Progenitor cell of endocrine pancreas (in vitro differentiated cells): Measurements from ENCODE around the gene KLHL8. TPM values are rescaled to one million over a fixed set of nuclear protein-coding genes. Genes with fewer than 3 reads are reported as not detected.

Experiments
- DNase-seq: peaks from one replicate; pipeline ENCODE4 v3.0.0; 2021; ENCODE audit warnings: low spot score; ENCODE audit not compliant: unreplicated experiment
- H3K27ac Mint-ChIP-seq: 2 replicates; pipeline ENCODE4 v1.8.0; 2021; ENCODE audit warnings: mild to moderate bottlenecking, moderate library complexity, mixed read lengths
- H3K27me3 Mint-ChIP-seq: 2 replicates; pipeline ENCODE4 v1.8.0; 2021; ENCODE audit warnings: mixed read lengths
- H3K36me3 Mint-ChIP-seq: 2 replicates; pipeline ENCODE4 v1.8.0; 2022; ENCODE audit warnings: mixed read lengths; ENCODE audit not compliant: insufficient read depth
- H3K4me1 Mint-ChIP-seq: 2 replicates; pipeline ENCODE4 v1.8.0; 2021; ENCODE audit warnings: low read depth, mixed read lengths
- H3K4me3 Mint-ChIP-seq: 2 replicates; pipeline ENCODE4 v1.8.0; 2021; ENCODE audit warnings: low read depth, mild to moderate bottlenecking, moderate library complexity, mixed read lengths
- H3K9me3 Mint-ChIP-seq: 2 replicates; pipeline ENCODE4 v1.8.0; 2021; ENCODE audit warnings: low read depth, mixed read lengths
- total RNA-seq: library from RNA; stranded (reverse); gene quantifications from 2 replicates; pipeline ENCODE4 v1.2.1, GENCODE V29; 2021
- TF ChIP-seq, protein P1 (sequence below): fragments of 200-600 bp; sonication (generic); IDR thresholded peaks from one replicate; pipeline ENCODE4 v1.5.0; 2021; ENCODE audit warnings: antibody characterized with exemption, mild to moderate bottlenecking; ENCODE audit not compliant: unreplicated experiment

Gene KLHL8
- total RNA-seq, 1 donor from 2014 or later: 13.6 TPM

- peaks cover 8% of the 10 kb centered on the region for H3K4me1 Mint-ChIP-seq
- no peaks in the 10 kb centered on the region for H3K27me3 Mint-ChIP-seq
- TF ChIP-seq, protein P1, sequence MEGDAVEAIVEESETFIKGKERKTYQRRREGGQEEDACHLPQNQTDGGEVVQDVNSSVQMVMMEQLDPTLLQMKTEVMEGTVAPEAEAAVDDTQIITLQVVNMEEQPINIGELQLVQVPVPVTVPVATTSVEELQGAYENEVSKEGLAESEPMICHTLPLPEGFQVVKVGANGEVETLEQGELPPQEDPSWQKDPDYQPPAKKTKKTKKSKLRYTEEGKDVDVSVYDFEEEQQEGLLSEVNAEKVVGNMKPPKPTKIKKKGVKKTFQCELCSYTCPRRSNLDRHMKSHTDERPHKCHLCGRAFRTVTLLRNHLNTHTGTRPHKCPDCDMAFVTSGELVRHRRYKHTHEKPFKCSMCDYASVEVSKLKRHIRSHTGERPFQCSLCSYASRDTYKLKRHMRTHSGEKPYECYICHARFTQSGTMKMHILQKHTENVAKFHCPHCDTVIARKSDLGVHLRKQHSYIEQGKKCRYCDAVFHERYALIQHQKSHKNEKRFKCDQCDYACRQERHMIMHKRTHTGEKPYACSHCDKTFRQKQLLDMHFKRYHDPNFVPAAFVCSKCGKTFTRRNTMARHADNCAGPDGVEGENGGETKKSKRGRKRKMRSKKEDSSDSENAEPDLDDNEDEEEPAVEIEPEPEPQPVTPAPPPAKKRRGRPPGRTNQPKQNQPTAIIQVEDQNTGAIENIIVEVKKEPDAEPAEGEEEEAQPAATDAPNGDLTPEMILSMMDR: no peak
- no peak for DNase-seq
- H3K9me3 Mint-ChIP-seq: no peaks in the 10 kb centered on the region
- no peak overlapping the region for H3K4me3 Mint-ChIP-seq
- H3K27ac Mint-ChIP-seq: no peak overlapping the region
- peaks cover 62% of the 10 kb centered on the region for H3K36me3 Mint-ChIP-seq
Measured at GRCh38 chr4:87132035-87132434, 88.4 kb downstream of the KLHL8 start.

DNA sequence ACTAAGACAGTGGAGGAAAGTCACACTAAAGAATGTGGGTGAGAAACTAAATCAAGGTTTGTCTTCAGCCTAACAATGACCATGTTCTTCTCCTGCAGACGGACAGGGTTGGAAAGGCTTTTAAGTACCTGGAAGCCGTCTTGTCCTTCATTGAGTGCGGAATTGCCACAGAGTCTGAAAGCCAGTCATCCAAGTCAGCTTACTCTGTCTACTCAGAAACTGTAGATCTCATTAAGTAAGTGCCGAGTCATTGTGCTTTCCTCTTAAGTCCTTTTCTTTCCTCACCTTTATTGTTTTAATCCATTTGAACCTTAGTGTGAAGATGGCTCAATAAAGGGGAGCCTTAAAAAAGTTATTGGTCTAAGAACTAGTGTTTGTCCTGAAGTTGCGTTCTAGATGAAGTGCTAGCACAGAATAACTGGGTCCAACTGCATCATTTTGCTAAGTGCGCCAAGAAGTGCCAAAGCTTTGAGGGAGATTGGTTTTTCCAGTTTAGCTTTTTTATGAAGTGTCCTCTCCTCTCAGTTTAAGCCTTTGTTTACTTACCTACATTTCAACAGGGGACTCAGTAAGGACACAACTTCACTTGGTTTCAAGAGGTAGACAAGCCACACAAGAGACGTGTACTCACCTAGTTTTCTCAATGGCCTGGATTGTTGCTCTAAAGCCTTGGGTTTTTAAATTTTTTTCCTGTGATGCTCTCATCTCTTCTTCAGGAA is 89.3 kb downstream of the KLHL8 start:
- H3K27ac Mint-ChIP-seq: no peak overlapping the region
- no peak overlapping the region for H3K4me3 Mint-ChIP-seq
- no peaks in the 10 kb centered on the region for H3K27me3 Mint-ChIP-seq
- TF ChIP-seq, protein P1: no peak
- H3K36me3 Mint-ChIP-seq: peaks cover 66% of the 10 kb centered on the region
- no peaks in the 10 kb centered on the region for H3K9me3 Mint-ChIP-seq
- peaks cover 10% of the 10 kb centered on the region for H3K4me1 Mint-ChIP-seq
- no peak for DNase-seq

DNA sequence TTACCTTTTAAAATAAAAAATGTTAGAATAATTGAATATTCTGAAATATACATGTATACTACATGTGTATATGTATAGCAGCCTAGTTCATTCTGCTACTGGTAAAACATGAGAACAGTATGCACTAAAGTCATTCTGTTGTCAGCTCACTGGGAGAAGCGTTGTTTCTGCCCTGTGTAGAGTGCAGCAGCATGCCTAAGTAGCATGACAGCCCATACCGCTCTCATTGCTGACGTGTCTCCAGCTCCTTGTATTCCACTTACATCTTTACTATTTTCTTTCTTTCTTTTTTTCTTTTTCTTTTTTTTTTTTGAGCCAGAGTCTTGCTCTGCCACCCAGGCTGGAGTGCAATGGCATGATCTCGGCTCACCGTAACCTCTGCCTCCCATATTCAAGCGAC is 90.7 kb downstream of the KLHL8 start:
- Mint-ChIP-seq H3K9me3 (no peaks in the 10 kb centered on the region), H3K36me3 (peaks cover 73% of the 10 kb centered on the region), H3K27me3 (no peaks in the 10 kb centered on the region), H3K4me3 (no peak overlapping the region), H3K27ac (no peak overlapping the region), H3K4me1 (peaks cover 11% of the 10 kb centered on the region)
- TF ChIP-seq, protein P1: no peak
- DNase-seq: no peak

DNA sequence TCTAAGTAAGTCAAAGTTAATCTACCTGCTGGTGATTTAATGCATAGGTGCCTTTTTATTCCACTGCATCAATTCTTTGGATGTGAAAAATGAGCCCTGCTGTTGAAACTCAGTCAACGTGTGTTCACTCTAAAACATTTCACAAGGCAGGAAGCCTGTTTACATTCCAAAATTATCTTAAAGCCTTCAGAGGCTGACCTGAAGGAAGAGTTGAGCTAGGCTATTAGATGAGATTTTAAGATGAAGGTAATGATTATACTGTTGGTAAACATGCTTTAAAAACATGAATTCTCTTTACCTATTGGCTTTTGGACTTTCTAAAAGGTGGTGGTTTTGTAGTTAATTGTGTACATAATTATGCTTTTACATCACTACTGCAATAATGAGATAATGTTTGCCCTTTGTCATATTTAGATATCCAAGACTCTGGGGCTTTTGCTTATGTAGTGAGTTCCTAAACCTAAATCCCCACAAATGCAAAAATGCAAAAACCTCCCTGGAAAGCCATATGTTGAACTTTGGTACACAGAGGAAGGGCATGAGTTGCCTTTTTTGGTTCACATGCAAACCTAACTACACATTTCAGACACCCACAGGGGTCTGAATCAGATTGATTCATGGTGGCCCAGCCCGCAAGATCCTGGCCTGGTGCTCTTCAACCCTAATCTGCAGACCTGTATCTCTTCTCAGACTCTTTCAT is 92.3 kb downstream of the KLHL8 start:
- Mint-ChIP-seq H3K9me3 (no peaks in the 10 kb centered on the region), H3K27me3 (no peaks in the 10 kb centered on the region), H3K27ac (no peak overlapping the region), H3K36me3 (peaks cover 60% of the 10 kb centered on the region), H3K4me1 (peaks cover 11% of the 10 kb centered on the region), H3K4me3 (no peak overlapping the region)
- TF ChIP-seq, protein P1: no peak
- no peak for DNase-seq

GRCh38 chr4:87126056-87126455 is 94.4 kb downstream of the KLHL8 start:
- H3K9me3 Mint-ChIP-seq: no peaks in the 10 kb centered on the region
- no peak overlapping the region for H3K27ac Mint-ChIP-seq
- peaks cover 44% of the 10 kb centered on the region for H3K36me3 Mint-ChIP-seq
- H3K4me1 Mint-ChIP-seq: peaks cover 19% of the 10 kb centered on the region
- TF ChIP-seq, protein P1: no peak
- no peak for DNase-seq
- H3K4me3 Mint-ChIP-seq: no peak overlapping the region
- no peaks in the 10 kb centered on the region for H3K27me3 Mint-ChIP-seq
